IPS-20b (cell line): ENCODE results near the gene LAIR2.

ENCODE experiments used
- H3K27ac ChIP-seq: one replicate; pipeline ENCODE4 v1.5.1; 2013; ENCODE audit warnings: low read length
- H3K27me3 ChIP-seq: 2 replicates; pipeline ENCODE4 v1.6.1; 2013; ENCODE audit warnings: mild to moderate bottlenecking, low read length, inconsistent platforms; ENCODE audit not compliant: insufficient read depth
- H3K36me3 ChIP-seq: 2 replicates; pipeline ENCODE4 v1.6.1; 2013; ENCODE audit warnings: low read depth, mild to moderate bottlenecking, inconsistent platforms, low read length, moderate library complexity; ENCODE audit not compliant: insufficient read depth
- H3K4me1 ChIP-seq: 2 replicates; pipeline ENCODE4 v1.6.1; 2013; ENCODE audit warnings: mild to moderate bottlenecking, control low read depth, inconsistent platforms, low read length, moderate library complexity; ENCODE audit not compliant: insufficient read depth
- H3K4me3 ChIP-seq: 2 replicates; pipeline ENCODE4 v1.5.1; 2013; ENCODE audit warnings: mild to moderate bottlenecking, low read length, inconsistent platforms
- H3K9ac ChIP-seq: 2 replicates; pipeline ENCODE4 v1.6.1; 2013; ENCODE audit warnings: low read depth, mild to moderate bottlenecking, inconsistent platforms, low read length, moderate library complexity
- H3K9me3 ChIP-seq: 2 replicates; pipeline ENCODE4 v1.6.1; 2013; ENCODE audit warnings: mild to moderate bottlenecking, low read depth, low read length, inconsistent platforms; ENCODE audit not compliant: insufficient read depth

LAIR2 gene

GRCh38 chr19:54469496-54469934 lies 33.1 kb upstream of the LAIR2 start:
- H3K9ac ChIP-seq = no peak overlapping the region
- H3K27ac ChIP-seq = no peak overlapping the region
- no peaks in the 10 kb centered on the region for H3K36me3 ChIP-seq
- H3K9me3 ChIP-seq = no peaks in the 10 kb centered on the region
- H3K4me1 ChIP-seq = peaks cover 7% of the 10 kb centered on the region; the same call in 1 of the 2 replicates
- H3K27me3 ChIP-seq = peaks cover 56% of the 10 kb centered on the region
- H3K4me3 ChIP-seq = no peak overlapping the region

- no peak overlapping the region for H3K9ac ChIP-seq
- peak overlapping the region; percentile 60; the same call in 1 of the 2 replicates for H3K4me3 ChIP-seq
- no peaks in the 10 kb centered on the region for H3K36me3 ChIP-seq
- no peaks in the 10 kb centered on the region for H3K9me3 ChIP-seq
- H3K4me1 ChIP-seq = peaks cover 7% of the 10 kb centered on the region; the same call in 1 of the 2 replicates
- H3K27ac ChIP-seq = no peak overlapping the region
- H3K27me3 ChIP-seq = peaks cover 55% of the 10 kb centered on the region
Observed at GRCh38 chr19:54470276-54470887, 32.2 kb upstream of the LAIR2 start.

- Histone ChIP-seq H3K27me3 (peaks cover 47% of the 10 kb centered on the region), H3K9ac (peak overlapping the region; percentile 58; the same call in 1 of the 2 replicates), H3K4me3 (peak overlapping the region; percentile 60), H3K27ac (no peak overlapping the region), H3K4me1 (peaks cover 7% of the 10 kb centered on the region; the same call in 1 of the 2 replicates), H3K36me3 (no peaks in the 10 kb centered on the region), H3K9me3 (no peaks in the 10 kb centered on the region)
Observed at GRCh38 chr19:54470991-54471782, 31.4 kb upstream of the LAIR2 start.

- Histone ChIP-seq H3K36me3 (no peaks in the 10 kb centered on the region), H3K9me3 (no peaks in the 10 kb centered on the region), H3K27ac (no peak within 1 kb of the TSS), H3K27me3 (peaks cover 42% of the 10 kb centered on the region), H3K4me3 (peak within 1 kb of the TSS; percentile 35; the same call in 1 of the 2 replicates), H3K9ac (peak within 1 kb of the TSS; percentile 37; the same call in 1 of the 2 replicates), H3K4me1 (peaks cover 7% of the 10 kb centered on the region; the same call in 1 of the 2 replicates)
Observed at GRCh38 chr19:54473071-54473891, 29.4 kb upstream of the LAIR2 start, which contains the start of gene CDC42EP5. TSS of gene CDC42EP5 (minus strand) at chr19:54473296. CDS start at chr19:54465547, 7,749 bp downstream.

GRCh38 chr19:54473892-54474372 lies 28.7 kb upstream of the LAIR2 start:
- no peak overlapping the region for H3K27ac ChIP-seq
- no peaks in the 10 kb centered on the region for H3K36me3 ChIP-seq
- 0 out of 2 replicates have a peak overlapping the region, but pooled peaks have one; percentile 37 for H3K9ac ChIP-seq
- peaks cover 38% of the 10 kb centered on the region for H3K27me3 ChIP-seq
- peaks cover 7% of the 10 kb centered on the region; the same call in 1 of the 2 replicates for H3K4me1 ChIP-seq
- no peaks in the 10 kb centered on the region for H3K9me3 ChIP-seq
- no peak overlapping the region for H3K4me3 ChIP-seq

- Histone ChIP-seq H3K27ac (no peak overlapping the region), H3K4me1 (peaks cover 5% of the 10 kb centered on the region; the same call in 1 of the 2 replicates), H3K36me3 (no peaks in the 10 kb centered on the region)
Observed at GRCh38 chr19:54475706-54476105, 26.9 kb upstream of the LAIR2 start.

GRCh38 chr19:54477650-54478049 lies 25.0 kb upstream of the LAIR2 start:
- no peaks in the 10 kb centered on the region for H3K9me3 ChIP-seq
- H3K27ac ChIP-seq = no peak overlapping the region
- H3K9ac ChIP-seq = no peak overlapping the region
- no peak overlapping the region for H3K4me3 ChIP-seq
- H3K4me1 ChIP-seq = peaks cover 4% of the 10 kb centered on the region; the same call in 1 of the 2 replicates
- H3K36me3 ChIP-seq = no peaks in the 10 kb centered on the region
- peaks cover 12% of the 10 kb centered on the region for H3K27me3 ChIP-seq

More at GRCh38 chr19:54475706-54476105, 26.9 kb upstream of the LAIR2 start:
- no peak overlapping the region for H3K4me3 ChIP-seq
- peaks cover 22% of the 10 kb centered on the region for H3K27me3 ChIP-seq
- H3K9ac ChIP-seq = no peak overlapping the region
- no peaks in the 10 kb centered on the region for H3K9me3 ChIP-seq

GRCh38 chr19:54478677-54479266 lies 23.9 kb upstream of the LAIR2 start:
- Histone ChIP-seq H3K27me3 (peaks cover 3% of the 10 kb centered on the region; the same call in 1 of the 2 replicates), H3K27ac (no peak overlapping the region), H3K9me3 (no peaks in the 10 kb centered on the region), H3K4me1 (no peaks in the 10 kb centered on the region), H3K9ac (no peak overlapping the region), H3K36me3 (no peaks in the 10 kb centered on the region), H3K4me3 (no peak overlapping the region)

GRCh38 chr19:54480051-54480450 lies 22.6 kb upstream of the LAIR2 start:
- Histone ChIP-seq H3K9ac (no peak overlapping the region), H3K36me3 (no peaks in the 10 kb centered on the region), H3K9me3 (no peaks in the 10 kb centered on the region), H3K27me3 (no peaks in the 10 kb centered on the region), H3K4me3 (no peak overlapping the region), H3K4me1 (no peaks in the 10 kb centered on the region), H3K27ac (no peak overlapping the region)

- Histone ChIP-seq H3K27ac (no peak overlapping the region), H3K27me3 (no peaks in the 10 kb centered on the region), H3K36me3 (no peaks in the 10 kb centered on the region), H3K9me3 (no peaks in the 10 kb centered on the region), H3K4me1 (no peaks in the 10 kb centered on the region), H3K9ac (no peak overlapping the region), H3K4me3 (no peak overlapping the region)
Observed at GRCh38 chr19:54481326-54481930, 21.2 kb upstream of the LAIR2 start.
